Measurements from ENCODE around the gene USP10.
A peak's percentile ranks its signal among the peaks of the same experiment; 100 is the strongest.
"Not testable (repeated sequence)": the region's sequence is repeated elsewhere in the genome, so short reads cannot be mapped to it uniquely, and the experiment has no call there.

The USP10 gene

DNA sequence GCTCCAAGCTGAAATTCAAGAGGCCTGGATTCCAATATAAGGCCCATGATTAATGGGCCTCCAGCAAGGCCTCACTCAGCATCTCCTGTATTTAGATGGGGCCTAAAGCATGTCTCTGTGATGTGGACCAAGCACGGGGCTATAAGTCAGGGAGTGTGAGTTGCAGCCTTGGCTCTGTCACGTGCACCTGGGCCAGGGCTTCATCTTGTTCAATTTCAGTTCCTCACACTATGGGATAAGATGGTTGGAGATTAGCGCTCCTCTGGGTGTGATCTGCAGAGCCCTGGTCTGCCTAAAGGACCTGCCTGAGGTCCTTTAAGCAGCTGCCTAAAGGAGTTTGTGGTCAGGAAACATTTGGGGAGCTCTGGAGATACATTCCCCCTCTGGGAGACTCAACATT is 26.2 kb upstream of the USP10 start:
- DNase-seq = no peak

- no peak for DNase-seq
Measured at GRCh38 chr16:84675423-84675822, 24.4 kb upstream of the USP10 start.

- no peak for DNase-seq
Measured at GRCh38 chr16:84675884-84676283, 23.9 kb upstream of the USP10 start.

DNA sequence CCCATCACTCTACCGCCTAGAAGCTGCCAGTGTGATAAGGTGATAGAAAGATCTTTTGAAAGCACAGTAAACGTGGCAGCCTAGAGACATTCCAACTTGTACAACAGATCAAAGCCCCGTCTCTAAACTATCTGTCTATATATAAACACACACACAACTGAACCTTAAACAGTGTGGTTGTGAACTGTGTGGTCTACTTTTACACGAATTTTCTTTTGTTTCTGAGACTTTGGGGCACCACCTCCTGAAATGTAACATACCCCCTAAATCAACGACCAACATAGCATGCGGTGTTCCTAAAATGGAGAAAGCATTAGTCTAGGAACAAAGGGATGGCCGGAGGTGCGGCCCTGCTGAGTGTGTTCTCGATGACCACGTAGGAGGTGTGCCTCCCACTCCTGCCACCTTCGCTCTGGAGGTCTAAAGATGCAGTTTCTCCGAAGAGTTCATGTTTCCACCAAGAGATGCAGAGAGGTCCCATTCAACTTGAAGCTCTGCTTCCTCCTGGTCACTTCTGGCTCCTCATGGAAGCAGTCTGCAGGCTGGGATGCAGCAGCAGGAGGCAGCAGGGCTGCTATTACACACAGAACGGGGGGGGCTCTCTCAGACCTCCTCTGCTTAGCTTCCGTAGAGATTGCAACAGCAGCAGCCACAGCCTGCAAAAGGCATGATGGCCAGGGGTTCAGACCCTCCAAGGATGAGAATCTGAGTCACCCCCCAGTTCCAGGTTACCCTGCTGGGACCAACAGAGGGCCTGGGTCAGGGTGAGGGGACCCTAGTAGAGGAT is 22.6 kb upstream of the USP10 start:
- no peak for DNase-seq

- no peak for DNase-seq
Measured at GRCh38 chr16:84677849-84678248, 22.0 kb upstream of the USP10 start.

- DNase-seq = no peak
Measured at GRCh38 chr16:84678541-84678940, 21.3 kb upstream of the USP10 start.

- no peak for DNase-seq
Measured at GRCh38 chr16:84680165-84680842, 19.5 kb upstream of the USP10 start.

- no peak for DNase-seq
Measured at GRCh38 chr16:84680843-84681629, 18.8 kb upstream of the USP10 start.

- DNase-seq = no peak
Measured at GRCh38 chr16:84683691-84684591, 15.9 kb upstream of the USP10 start.

- no peak for DNase-seq
Measured at GRCh38 chr16:84684592-84684965, 15.2 kb upstream of the USP10 start.

DNA sequence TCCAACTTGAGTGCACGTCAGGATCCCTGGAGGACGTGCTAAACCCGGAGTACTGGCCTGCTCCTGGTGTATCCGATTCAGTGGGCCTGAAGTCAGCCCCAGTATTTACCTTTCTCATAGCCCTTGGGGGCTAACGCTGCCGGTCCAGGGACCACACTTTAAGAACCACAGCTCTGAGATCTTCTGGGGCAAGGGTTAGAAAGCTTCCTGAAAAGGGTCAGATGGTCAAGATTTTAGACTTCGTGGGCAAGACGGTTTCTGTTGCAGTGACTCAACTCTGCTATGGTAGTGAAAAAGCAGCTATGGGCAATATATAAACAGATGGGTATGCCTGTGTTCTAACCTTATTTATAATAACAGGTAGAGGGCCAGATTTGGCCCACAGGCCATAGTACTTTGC is 14.6 kb upstream of the USP10 start:
- DNase-seq = no peak

DNA sequence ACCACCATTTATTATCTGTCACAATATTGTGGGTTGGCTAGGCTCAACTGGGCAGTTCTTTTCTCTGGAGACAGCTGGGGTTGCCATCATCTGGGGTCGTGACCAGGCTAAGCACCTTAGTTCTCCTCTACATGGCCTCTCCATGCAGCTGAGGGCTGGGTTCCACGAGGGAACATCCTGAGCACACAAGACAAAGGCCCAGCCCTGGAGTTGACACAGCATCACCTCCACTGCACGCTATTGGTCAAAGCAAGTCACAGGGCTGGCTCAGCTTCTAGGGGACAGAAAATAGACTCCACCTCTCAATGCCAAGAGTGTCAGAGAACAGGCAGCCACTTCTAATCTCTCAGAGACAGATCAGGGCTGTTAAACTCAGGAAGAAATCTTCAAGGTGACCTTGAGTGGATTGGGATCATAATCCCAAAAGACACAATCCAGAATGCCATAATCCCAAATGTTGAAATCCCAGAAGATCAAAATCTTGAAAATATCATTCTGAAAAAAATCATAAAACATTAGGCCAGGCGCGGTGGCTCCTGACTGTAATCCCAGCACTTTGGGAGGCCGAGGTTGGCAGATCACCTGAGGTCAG is 13.0 kb upstream of the USP10 start:
- DNase-seq = no peak

DNA sequence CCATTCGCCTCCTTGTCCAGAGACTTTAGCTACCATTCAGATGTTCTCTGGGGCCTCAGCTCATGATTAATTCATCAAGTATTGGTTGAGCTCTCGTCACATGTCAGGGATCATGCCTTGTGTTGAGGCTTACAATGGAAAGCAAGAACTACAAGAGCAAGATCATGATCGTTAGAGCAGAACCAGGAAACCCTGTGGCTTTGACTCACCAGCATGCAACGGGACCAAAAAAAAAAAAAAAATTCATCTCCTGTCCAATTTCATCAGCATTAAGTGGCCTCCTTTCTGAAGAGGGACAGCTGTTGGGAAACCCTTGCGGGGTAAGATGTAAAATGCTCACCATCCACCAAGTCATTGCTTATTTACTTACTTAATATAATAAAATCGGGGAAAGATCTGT is 12.1 kb upstream of the USP10 start:
- DNase-seq = peak; percentile 21 to 27

GRCh38 chr16:84688163-84688562 is 11.6 kb upstream of the USP10 start:
- DNase-seq = not testable (repeated sequence)

- no peak for DNase-seq
Measured at GRCh38 chr16:84689111-84689510, 10.7 kb upstream of the USP10 start.

GRCh38 chr16:84690088-84690819 is 9.5 kb upstream of the USP10 start:
- no peak for DNase-seq

DNA sequence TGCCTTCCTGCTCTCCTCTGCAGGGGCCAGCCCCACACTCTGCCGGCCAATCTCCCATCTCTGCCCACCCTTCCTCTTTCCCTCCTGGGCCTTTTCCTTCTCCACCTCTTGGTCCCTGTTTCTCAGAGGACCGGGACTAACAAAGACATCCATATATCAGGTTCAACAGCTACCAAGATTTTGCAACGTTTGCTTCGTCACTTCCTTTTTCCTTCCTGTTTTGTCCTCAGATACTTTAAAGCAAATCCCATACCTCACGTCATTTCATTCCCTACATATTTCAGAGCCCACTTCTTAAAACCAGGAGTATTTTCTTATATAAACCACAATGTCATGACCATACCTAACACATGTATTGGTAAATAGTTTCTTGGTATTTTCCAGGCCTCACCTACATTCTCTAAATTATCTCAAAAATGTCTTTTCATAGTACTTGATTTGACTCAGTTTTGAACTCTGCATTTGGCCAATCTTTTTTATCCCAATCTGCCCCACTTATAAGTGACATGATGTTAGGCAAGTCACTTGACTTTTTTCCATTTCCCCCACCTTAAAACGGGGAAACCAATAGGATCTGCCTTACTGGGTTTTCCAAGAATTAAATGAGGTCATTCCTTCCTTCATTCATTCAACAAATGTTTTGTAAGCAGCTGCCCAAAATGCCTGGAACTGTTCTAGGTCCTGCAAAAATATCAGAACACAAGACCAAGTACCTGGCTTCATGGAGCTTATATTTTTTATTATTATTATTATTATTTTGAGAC is 7.2 kb upstream of the USP10 start:
- DNase-seq = peak; percentile 47 to 54

DNA sequence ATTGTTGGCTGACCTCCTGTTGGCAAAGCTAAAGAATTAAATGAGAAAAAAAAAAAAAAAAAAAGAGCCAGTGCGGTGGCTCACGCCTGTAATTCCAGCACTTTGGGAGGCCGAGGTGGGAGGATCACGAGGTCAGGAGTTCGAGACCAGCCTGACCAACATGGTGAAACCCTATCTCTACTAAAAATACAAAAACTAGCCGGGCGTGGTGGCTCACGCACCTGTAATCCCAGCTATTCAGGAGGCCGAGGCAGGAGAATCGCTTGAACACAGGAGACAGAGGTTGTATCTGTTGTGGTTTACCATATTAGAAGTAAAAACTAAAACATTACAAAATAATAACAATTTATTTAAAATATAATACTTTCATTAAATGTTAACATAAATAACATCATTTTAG is 5.9 kb upstream of the USP10 start:
- not testable (repeated sequence) for DNase-seq

GRCh38 chr16:84694980-84695379 is 4.8 kb upstream of the USP10 start:
- no peak for DNase-seq

- DNase-seq = peak in 1 of 2 experiments; percentile 27
Measured at GRCh38 chr16:84699147-84699711, 571 bp upstream of the USP10 start.
